Spleen (tissue), 11 donors: ENCODE results near the gene PTPRA. TPM values are rescaled to one million over a fixed set of nuclear protein-coding genes. Genes with fewer than 3 reads are reported as not detected.
A peak's percentile ranks its signal among the peaks of the same experiment; 100 is the strongest.

ENCODE experiments used
- DNase-seq: peaks from one replicate; pipeline ENCODE4 v3.0.0-alpha.2; 2020
- H3K27ac ChIP-seq, 8 donors: fragments of 200-600 bp; sonication (generic) in 7 of 8; 1 replicate in 4 of 8; 2 replicates in 4 of 8; pipeline versions ENCODE4 v1.5.0 to v1.8.0; 2016 to 2021; ENCODE audit warnings: inconsistent platforms in 4 of 8, mild to moderate bottlenecking in 4 of 8, moderate library complexity in 1 of 8
- H3K27me3 ChIP-seq, 7 donors: fragments of 200-600 bp; sonication (generic) in 6 of 7; replicated peaks in 1 of 7; 1 replicate in 4 of 7; 2 replicates in 3 of 7; pipeline versions ENCODE4 v1.5.0 to v1.8.0; 2016 to 2021; ENCODE audit warnings: inconsistent platforms in 3 of 7, mild to moderate bottlenecking in 1 of 7
- H3K36me3 ChIP-seq, 6 donors: fragments of 200-600 bp; sonication (generic) in 5 of 6; 1 replicate in 4 of 6; 2 replicates in 2 of 6; pipeline versions ENCODE4 v1.5.0 to v1.8.0; 2016 to 2021; ENCODE audit warnings: inconsistent platforms in 2 of 6
- H3K4me1 ChIP-seq, 6 donors: fragments of 200-600 bp; sonication (generic) in 5 of 6; 1 replicate in 3 of 6; 2 replicates in 3 of 6; pipeline versions ENCODE4 v1.5.0 to v1.8.0; 2016 to 2021; ENCODE audit warnings: inconsistent platforms in 3 of 6
- H3K4me3 ChIP-seq, 8 donors: fragments of 200-600 bp; sonication (generic) in 7 of 8; 1 replicate in 4 of 8; 2 replicates in 4 of 8; pipeline versions ENCODE4 v1.5.0 to v1.8.0; 2016 to 2021; ENCODE audit warnings: inconsistent platforms in 4 of 8, mild to moderate bottlenecking in 4 of 8, moderate library complexity in 2 of 8
- H3K9me3 ChIP-seq, 8 donors: fragments of 200-600 bp; sonication (generic) in 7 of 8; 1 replicate in 4 of 8; 2 replicates in 4 of 8; pipeline versions ENCODE4 v1.5.0 to v1.8.0; 2016 to 2021; ENCODE audit warnings: inconsistent platforms in 4 of 8
- POLR2A ChIP-seq, 3 donors: fragments of 450-650 bp; IDR thresholded peaks; one replicate each; pipeline ENCODE4 v1.5.1; 2017; ENCODE audit warnings: antibody characterized with exemption in 3 of 3, mild to moderate bottlenecking in 1 of 3
- POLR2AphosphoS5 ChIP-seq, 3 donors: sonication (generic); formaldehyde crosslinking; IDR thresholded peaks; one replicate each; pipeline ENCODE4 v1.5.1; 2017; ENCODE audit warnings: antibody characterized with exemption in 3 of 3
- WGBS, 5 donors: extraction: QIAGEN DNeasy Blood & Tissue Kit in 3 of 5; methylation state at CpG; one replicate each; pipeline versions ENCODE4 v1.1.5 to v1.1.7; 2013 to 2018; 5-methylcytosine and 5-hydroxymethylcytosine counted together
- intact Hi-C: fragments of 100-400 bp; cut with DNase I; formaldehyde crosslinking; loops from one replicate; pipeline ENCODE4 v1.15.0; 2023; ENCODE audit warnings: low total_unique reads
- polyA plus RNA-seq, 3 donors: library from polyadenylated mRNA; stranded (reverse); fragments of 200-250 nt; gene quantifications; one replicate each; pipeline ENCODE4 v1.2.1, GENCODE V29; 2013
- total RNA-seq, 7 donors: library from RNA; depleted of rRNA in 3 of 7; stranded (reverse); fragments of >200 nt in 3 of 7; fragmentation: NEBNext Ultra II Directional in 4 of 7; extraction: Animal tissue kit (Norgen Biotek cat#: 25700) in 4 of 7; gene quantifications; one replicate each; pipeline versions ENCODE4 v1.1.0 to v1.2.1, GENCODE V29; 2016 to 2021
- TF ChIP-seq, protein P1 (sequence below), 11 experiments: fragments of 200-600 bp in 7 of 11; fragments of 450-650 bp in 4 of 11; sonication (generic) in 4 of 11; IDR thresholded peaks in 8 of 11; conservative IDR thresholded peaks in 3 of 11; 1 replicate in 7 of 11; 2 replicates in 4 of 11; pipeline versions ENCODE4 v1.4.0 to v1.8.0; 2016 to 2021; ENCODE audit warnings: antibody characterized with exemption in 11 of 11, inconsistent platforms in 4 of 11, mild to moderate bottlenecking in 1 of 11
- donor health status: healthy with polysubstance abuse.
- donor health status: DM: no; HTN: no; CAD: no; lungs with moderate emphysema.
- donor health status: DM: no; HTN: no; CAD: no.
- donor health status: Bipolar disorder and iron deficiency.
- donor health status: healthy.
- donor health status: DM: no; HTN: no; CAD: no.
- donor health status: DM: yes; HTN: yes; CAD: no.

Gene PTPRA
- total and polyA plus RNA-seq, 10 donors, result 15.3 to 65.5 (median 52.4) TPM

DNA sequence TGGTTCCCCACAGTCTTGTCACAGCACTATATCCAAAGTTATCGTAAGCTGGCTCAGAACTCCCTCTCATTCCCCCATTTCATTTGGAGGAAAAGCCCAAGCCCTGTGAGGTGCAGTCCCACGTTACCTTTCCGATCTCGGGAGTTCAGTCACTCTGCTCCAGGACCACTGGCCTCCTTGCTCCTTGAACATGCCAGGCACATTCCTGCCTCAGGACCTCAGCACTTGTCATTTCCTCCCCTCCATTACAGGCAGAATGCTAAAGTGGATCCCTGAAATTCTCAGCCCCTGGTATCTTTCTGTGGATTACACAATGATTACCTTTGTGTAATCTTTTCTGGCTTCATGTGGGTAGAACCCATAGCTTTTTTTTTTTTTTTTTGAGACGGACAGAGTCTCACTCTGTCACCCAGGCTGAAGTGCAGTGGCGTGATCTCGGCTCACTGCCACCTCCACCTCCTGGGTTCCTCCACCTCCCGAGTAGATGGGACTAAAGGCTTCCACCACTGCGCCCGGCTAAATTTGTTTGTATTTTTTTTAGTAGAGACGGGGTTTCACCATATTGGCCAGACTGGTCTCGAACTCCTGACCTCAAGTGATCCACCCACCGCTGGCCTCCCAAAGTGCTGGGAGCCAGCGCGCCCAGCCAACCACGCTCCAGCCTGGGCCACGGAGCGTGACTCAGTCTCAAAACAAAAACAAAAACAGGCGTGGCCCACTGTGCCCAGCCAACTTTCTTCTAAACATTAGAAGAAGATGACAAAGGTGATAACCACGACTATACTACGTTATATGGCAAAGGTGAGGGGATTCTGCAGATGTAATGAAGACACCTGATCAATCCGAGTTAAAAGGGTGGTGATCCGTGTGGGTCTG lies 194.1 kb downstream of the PTPRA start:
- Histone ChIP-seq H3K4me1 (peaks cover 0 to 17% (median 14%) of the 10 kb centered on the region in 6 donors), H3K9me3 (no peaks in the 10 kb centered on the region), H3K36me3 (no peaks in the 10 kb centered on the region), H3K4me3 (no peak overlapping the region), H3K27ac (no peak overlapping the region), H3K27me3 (peaks cover 0 to 19% (median 14%) of the 10 kb centered on the region in 7 donors)
- WGBS, 5 donors, result 78 to 88% (median 82%) methylated on average over 23 of the region's 23 CpGs
- TF ChIP-seq, protein P1, sequence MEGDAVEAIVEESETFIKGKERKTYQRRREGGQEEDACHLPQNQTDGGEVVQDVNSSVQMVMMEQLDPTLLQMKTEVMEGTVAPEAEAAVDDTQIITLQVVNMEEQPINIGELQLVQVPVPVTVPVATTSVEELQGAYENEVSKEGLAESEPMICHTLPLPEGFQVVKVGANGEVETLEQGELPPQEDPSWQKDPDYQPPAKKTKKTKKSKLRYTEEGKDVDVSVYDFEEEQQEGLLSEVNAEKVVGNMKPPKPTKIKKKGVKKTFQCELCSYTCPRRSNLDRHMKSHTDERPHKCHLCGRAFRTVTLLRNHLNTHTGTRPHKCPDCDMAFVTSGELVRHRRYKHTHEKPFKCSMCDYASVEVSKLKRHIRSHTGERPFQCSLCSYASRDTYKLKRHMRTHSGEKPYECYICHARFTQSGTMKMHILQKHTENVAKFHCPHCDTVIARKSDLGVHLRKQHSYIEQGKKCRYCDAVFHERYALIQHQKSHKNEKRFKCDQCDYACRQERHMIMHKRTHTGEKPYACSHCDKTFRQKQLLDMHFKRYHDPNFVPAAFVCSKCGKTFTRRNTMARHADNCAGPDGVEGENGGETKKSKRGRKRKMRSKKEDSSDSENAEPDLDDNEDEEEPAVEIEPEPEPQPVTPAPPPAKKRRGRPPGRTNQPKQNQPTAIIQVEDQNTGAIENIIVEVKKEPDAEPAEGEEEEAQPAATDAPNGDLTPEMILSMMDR (IDR thresholded peaks at IDR 0.05 in 8 of 11, conservative IDR thresholded peaks at IDR 0.05 in 3 of 11), result no peak
- TF ChIP-seq POLR2A (IDR thresholded peaks at IDR 0.05), result no peak
- no peak for TF ChIP-seq POLR2AphosphoS5 (IDR thresholded peaks at IDR 0.05)
- peak; percentile 21 for DNase-seq
- intact Hi-C loops, result no loop called here

GRCh38 chr20:3068075-3068474 lies 194.8 kb downstream of the PTPRA start:
- no peaks in the 10 kb centered on the region for H3K36me3 ChIP-seq
- H3K9me3 ChIP-seq, result no peaks in the 10 kb centered on the region
- 62 to 74% (median 67%) methylated on average over 7 to 8 of the region's 8 CpGs for WGBS, 5 donors
- peak; percentile 29 for DNase-seq
- H3K27me3 ChIP-seq, result peaks cover 0 to 26% (median 19%) of the 10 kb centered on the region in 7 donors
- H3K4me3 ChIP-seq, result no peak overlapping the region
- H3K4me1 ChIP-seq, result peaks cover 0 to 22% (median 16%) of the 10 kb centered on the region in 6 donors
- no peak overlapping the region for H3K27ac ChIP-seq
- intact Hi-C loops, result no loop called here
- no peak for TF ChIP-seq POLR2AphosphoS5 (IDR thresholded peaks at IDR 0.05)
- TF ChIP-seq, protein P1 (IDR thresholded peaks at IDR 0.05 in 8 of 11, conservative IDR thresholded peaks at IDR 0.05 in 3 of 11), result no peak
- no peak for TF ChIP-seq POLR2A (IDR thresholded peaks at IDR 0.05)

- Histone ChIP-seq H3K4me1 (peaks cover 0 to 22% (median 16%) of the 10 kb centered on the region in 6 donors), H3K9me3 (no peaks in the 10 kb centered on the region), H3K36me3 (no peaks in the 10 kb centered on the region), H3K4me3 (no peak overlapping the region), H3K27me3 (peaks cover 0 to 30% (median 19%) of the 10 kb centered on the region in 7 donors), H3K27ac (no peak overlapping the region)
- intact Hi-C loops, result no loop called here
- TF ChIP-seq, protein P1 (IDR thresholded peaks at IDR 0.05 in 8 of 11, conservative IDR thresholded peaks at IDR 0.05 in 3 of 11), result peak in 1 of 11 experiments; percentile 25
- TF ChIP-seq POLR2A (IDR thresholded peaks at IDR 0.05) (no peak), POLR2AphosphoS5 (IDR thresholded peaks at IDR 0.05) (no peak)
- 81 to 86% (median 83%) methylated on average over 8 of the region's 8 CpGs for WGBS, 5 donors
- peak; percentile 68 for DNase-seq
Measured at GRCh38 chr20:3068986-3069900, 196.0 kb downstream of the PTPRA start.
